Caco-2 (cell line): Measurements from ENCODE around the gene MAU2. TPM values are rescaled to one million over a fixed set of nuclear protein-coding genes. Genes with fewer than 3 reads are reported as not detected.

ENCODE experiments used
- BruUV-seq: library from RNA; stranded (reverse); fragments of 400-500 nt; replicated peaks from 2 replicates; lab custom pipeline; 2021; lab: Mats Ljungman, UMichigan
- CTCF ChIA-PET: fragments of 300-600 bp; sonication (Branson Sonifier 250); formaldehyde crosslinking; loops from one replicate; lab custom pipeline; 2022; ENCODE audit warnings: antibody characterized with exemption; lab: Charles Lee
- POLR2A ChIA-PET: fragments of 300-600 bp; sonication (Branson Sonifier 250); formaldehyde crosslinking; loops from one replicate; lab custom pipeline; 2022; ENCODE audit warnings: antibody characterized with exemption; lab: Charles Lee
- DNase-seq, 2 experiments: peaks; one replicate each; pipeline versions ENCODE4 v3.0.0 to v3.0.0-alpha.2; 2020 to 2022
- H3K27me3 ChIP-seq: replicated peaks from 2 replicates; pipeline ENCODE4 v1.6.0; 2011; ENCODE audit warnings: low read length; ENCODE audit not compliant: control insufficient read depth, insufficient read depth
- H3K36me3 ChIP-seq: 2 replicates; pipeline ENCODE4 v1.5.1; 2011; ENCODE audit warnings: low read length; ENCODE audit not compliant: control insufficient read depth, insufficient read depth
- H3K4me1 ChIP-seq: fragments of 250-450 bp; sonication (Bioruptor Pico); 2 replicates; pipeline ENCODE4 v1.5.1; 2020; ENCODE audit warnings: mild to moderate bottlenecking
- H3K4me3 ChIP-seq: 2 replicates; pipeline ENCODE4 v1.5.1; 2011; ENCODE audit warnings: low read depth, mild to moderate bottlenecking, control low read depth, low read length
- H3K9me3 ChIP-seq: fragments of 250-450 bp; sonication (Bioruptor Pico); 2 replicates; pipeline ENCODE4 v1.5.1; 2020; ENCODE audit warnings: mild to moderate bottlenecking, moderate library complexity
- H3K27ac Mint-ChIP-seq: one replicate; pipeline ENCODE4 v1.8.0; 2022; ENCODE audit warnings: mixed read lengths; ENCODE audit not compliant: unreplicated experiment
- H3K27me3 Mint-ChIP-seq: one replicate; pipeline ENCODE4 v1.8.0; 2022; ENCODE audit warnings: mixed read lengths; ENCODE audit not compliant: insufficient read depth, unreplicated experiment
- H3K36me3 Mint-ChIP-seq: one replicate; pipeline ENCODE4 v1.8.0; 2022; ENCODE audit warnings: mild to moderate bottlenecking, mixed read lengths; ENCODE audit not compliant: insufficient read depth, unreplicated experiment
- H3K4me1 Mint-ChIP-seq: one replicate; pipeline ENCODE4 v1.8.0; 2022; ENCODE audit warnings: low read depth, mixed read lengths; ENCODE audit not compliant: unreplicated experiment
- H3K4me3 Mint-ChIP-seq: one replicate; pipeline ENCODE4 v1.8.0; 2022; ENCODE audit warnings: mild to moderate bottlenecking, moderate library complexity, mixed read lengths; ENCODE audit not compliant: unreplicated experiment
- H3K9me3 Mint-ChIP-seq: one replicate; pipeline ENCODE4 v1.8.0; 2022; ENCODE audit warnings: mixed read lengths; ENCODE audit not compliant: unreplicated experiment
- CTCF ChIP-seq, 2 experiments: fragments of 200-600 bp in 1 of 2; IDR thresholded peaks; 1 replicate in 1 of 2; 2 replicates in 1 of 2; pipeline versions ENCODE4 v1.5.1 to v1.8.0; 2011 to 2022; ENCODE audit warnings: antibody characterized with exemption in 1 of 2, control low read depth in 1 of 2, inconsistent platforms in 1 of 2, low read depth in 1 of 2, low read length in 1 of 2, mild to moderate bottlenecking in 1 of 2, moderate library complexity in 1 of 2; ENCODE audit not compliant: insufficient read depth in 1 of 2, severe bottlenecking in 1 of 2, unreplicated experiment in 1 of 2
- intact Hi-C: fragments of 100-400 bp; cut with micrococcal nuclease; formaldehyde crosslinking; loops from one replicate; pipeline ENCODE4 v1.10.0; 2022; ENCODE audit not compliant: unreplicated experiment
- total RNA-seq: library from RNA; stranded (reverse); gene quantifications from 2 replicates; pipeline ENCODE4 v1.2.3, GENCODE V29; 2022

Gene MAU2
- total RNA-seq, 1 experiment from 2014 or later: 51.3 TPM

GRCh38 chr19:19404879-19405860 is 84.5 kb downstream of the MAU2 start, which contains the start of gene GATAD2A:
Gene GATAD2A, plus strand, starts transcription at chr19:19405675. Its CDS starts 59,671 bp downstream, at chr19:19465346.
- H3K27me3 ChIP-seq: no peaks in the 10 kb centered on the region
- ChIA-PET CTCF (interaction anchor here (1.0 to 2.3 kb wide), 5 partner anchors 20 to 86 kb away, joined by 3 to 13 read pairs (median 6); no protein-coding TSS in a partner anchor), POLR2A (interaction anchor here (0.6 to 1.5 kb wide), 11 partner anchors 20 to 1112 kb away, joined by 3 to 33 read pairs (median 3); partner anchors contain the start of genes NDUFA13 and TSSK6)
- peak; percentile 85 to 93 for DNase-seq
- H3K9me3 Mint-ChIP-seq: no peaks in the 10 kb centered on the region
- H3K9me3 ChIP-seq: no peaks in the 10 kb centered on the region
- H3K4me1 ChIP-seq: peaks cover 34% of the 10 kb centered on the region
- TF ChIP-seq CTCF (IDR thresholded peaks at IDR 0.05; ENCODE audit: insufficient read depth in 1 of 2, low read depth in 1 of 2, low read length in 1 of 2, severe bottlenecking in 1 of 2, unreplicated experiment in 1 of 2): peak in 1 of 2 experiments; percentile 44
- intact Hi-C loops: loop anchor here (1.0 kb wide), 2 partner anchors 20 to 85 kb away; partner anchors contain the start of genes MAU2 and SUGP1
- no peaks in the 10 kb centered on the region for H3K36me3 ChIP-seq
- no peaks in the 10 kb centered on the region for H3K27me3 Mint-ChIP-seq
- peaks cover 23% of the 10 kb centered on the region for H3K36me3 Mint-ChIP-seq
- BruUV-seq: no TSS peak
- H3K4me3 Mint-ChIP-seq: peak within 1 kb of the TSS; percentile 95
- H3K4me1 Mint-ChIP-seq: peaks cover 20% of the 10 kb centered on the region
- peak within 1 kb of the TSS; percentile 93 for H3K27ac Mint-ChIP-seq
- H3K4me3 ChIP-seq: peak within 1 kb of the TSS; percentile 89

GRCh38 chr19:19405971-19406877 is 85.6 kb downstream of the MAU2 start:
- ChIA-PET POLR2A (interaction anchor here (1.0 to 1.5 kb wide), 7 partner anchors 21 to 1113 kb away, joined by 3 to 33 read pairs (median 5); partner anchors contain the start of genes NDUFA13 and TSSK6), CTCF (interaction anchor here (1.5 to 2.3 kb wide), 3 partner anchors 21 to 85 kb away, joined by 6 to 13 read pairs (median 7); no protein-coding TSS in a partner anchor)
- Mint-ChIP-seq H3K9me3 (no peaks in the 10 kb centered on the region), H3K4me3 (peak overlapping the region; percentile 95), H3K36me3 (peaks cover 26% of the 10 kb centered on the region), H3K27me3 (no peaks in the 10 kb centered on the region), H3K27ac (peak overlapping the region; percentile 87), H3K4me1 (peaks cover 23% of the 10 kb centered on the region)
- Histone ChIP-seq H3K4me3 (peak overlapping the region; percentile 89), H3K36me3 (no peaks in the 10 kb centered on the region), H3K9me3 (no peaks in the 10 kb centered on the region), H3K27me3 (no peaks in the 10 kb centered on the region), H3K4me1 (peaks cover 34% of the 10 kb centered on the region)
- no peak for TF ChIP-seq CTCF (IDR thresholded peaks at IDR 0.05; ENCODE audit: insufficient read depth in 1 of 2, low read depth in 1 of 2, low read length in 1 of 2, severe bottlenecking in 1 of 2, unreplicated experiment in 1 of 2)
- DNase-seq: peak; percentile 44 to 55
- no TSS peak for BruUV-seq
- intact Hi-C loops: loop anchor here (1.0 kb wide), 2 partner anchors 21 to 86 kb away; partner anchors contain the start of genes MAU2 and SUGP1
